GM18505 (cell line): ENCODE measurements around the gene TCF4.

ENCODE experiments used
- ATAC-seq: cut with Tn5 transposase; IDR thresholded peaks from one replicate; pipeline ENCODE4 v1.9.1; 2021; ENCODE audit not compliant: unreplicated experiment
- POLR2A ChIP-seq: IDR thresholded peaks from 4 replicates; pipeline ENCODE4 v1.6.1; 2011; ENCODE audit warnings: borderline replicate concordance; ENCODE audit not compliant: insufficient read depth, insufficient read length; ENCODE audit errors: extremely low read depth

TCF4 gene

DNA sequence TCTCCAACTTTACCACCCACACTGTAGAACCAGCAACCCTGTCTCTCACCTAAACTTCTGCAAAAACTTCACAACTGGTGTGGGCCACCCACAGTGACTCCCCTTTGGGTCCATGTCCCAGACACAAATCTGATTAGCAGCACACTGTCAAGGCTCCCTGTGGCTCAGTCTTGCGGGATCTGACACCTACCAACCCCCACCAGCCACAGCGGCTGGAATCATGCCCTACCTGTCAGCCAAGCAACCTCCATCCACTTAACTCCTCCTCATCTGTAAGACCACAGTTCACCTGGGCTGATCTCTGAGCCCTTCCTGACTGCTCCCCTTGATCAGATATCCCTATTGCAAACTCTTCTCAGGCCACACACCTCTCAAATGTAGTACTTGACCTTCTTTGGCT is 14.6 kb downstream of the TCF4 start:
- ATAC-seq = no peak
- TF ChIP-seq POLR2A = no peak

DNA sequence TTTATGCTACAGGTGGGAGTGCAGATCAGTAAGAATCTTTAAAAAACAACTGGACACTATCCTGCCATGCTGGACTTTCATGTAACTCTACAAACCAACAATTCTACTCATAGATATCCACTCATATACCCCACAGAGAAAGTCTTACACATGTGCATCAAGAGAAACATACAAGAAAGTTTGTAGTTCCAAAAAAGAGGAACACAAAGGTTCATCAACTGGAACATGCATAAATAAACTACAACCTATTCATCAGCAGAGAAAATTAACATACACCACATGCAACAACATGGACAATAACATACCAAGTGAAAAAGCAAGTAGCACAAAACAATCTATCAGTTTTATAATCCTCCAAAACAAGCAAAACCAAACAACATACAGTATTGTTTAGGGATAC is 17.0 kb downstream of the TCF4 start:
- no peak for TF ChIP-seq POLR2A
- ATAC-seq = no peak

DNA sequence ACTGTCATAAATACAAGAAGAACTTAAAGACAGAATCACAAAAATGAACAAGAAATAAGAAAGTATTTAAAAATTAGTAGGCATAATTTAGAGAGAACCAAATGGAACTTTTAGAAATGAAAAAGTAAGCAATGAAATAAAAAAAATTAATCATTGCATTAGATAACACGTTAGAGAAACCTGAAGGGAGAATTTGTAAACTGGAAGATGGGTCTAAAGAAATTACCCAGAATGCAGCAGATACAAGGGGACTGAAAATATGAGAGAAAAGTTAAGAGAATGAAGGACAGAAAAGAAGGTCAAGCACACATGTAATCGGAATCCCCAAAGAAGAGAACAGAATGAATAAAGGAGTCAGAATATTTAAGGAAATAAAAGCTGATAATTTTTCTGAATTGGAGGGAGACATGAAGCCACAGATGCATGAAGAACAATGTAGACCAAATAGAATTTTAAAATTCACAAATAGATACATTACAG is 21.5 kb downstream of the TCF4 start:
- no peak for ATAC-seq
- TF ChIP-seq POLR2A = no peak

DNA sequence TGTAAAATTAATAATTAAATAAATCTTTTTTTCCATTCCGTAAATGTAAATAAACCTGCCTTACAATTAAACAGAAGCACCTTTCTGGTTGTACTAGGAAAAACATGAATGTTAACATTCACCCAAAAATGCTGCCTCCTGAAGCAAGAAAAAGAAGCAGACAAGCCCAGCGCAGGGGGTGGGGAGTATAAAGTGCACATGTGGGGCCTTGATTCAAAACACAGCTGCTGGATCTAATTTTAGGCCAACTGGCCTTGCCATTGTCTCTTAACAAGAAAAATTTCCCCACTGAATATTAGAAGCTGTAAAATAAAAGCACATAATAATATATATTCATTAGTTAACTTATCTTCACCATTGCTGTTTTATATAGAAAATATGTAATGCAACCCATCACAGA is 28.3 kb downstream of the TCF4 start:
- no peak for TF ChIP-seq POLR2A
- no peak for ATAC-seq

DNA sequence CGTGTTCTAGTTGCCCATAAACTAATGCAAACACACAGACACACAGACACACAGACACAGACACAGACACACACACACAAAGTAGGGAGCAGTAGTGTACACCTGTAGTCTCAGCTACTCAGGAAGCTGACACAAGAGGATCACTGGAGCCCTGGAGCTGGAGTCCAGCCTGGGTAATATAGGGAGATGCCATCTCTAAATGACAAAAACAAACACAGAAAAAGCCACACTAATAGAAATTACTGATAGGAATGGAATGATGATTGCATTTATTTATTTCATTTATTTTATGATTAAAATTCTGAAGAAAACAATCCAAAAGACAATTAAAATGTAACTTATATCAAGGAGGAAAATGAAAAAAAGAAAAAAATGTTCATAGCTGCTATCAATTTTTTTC is 30.8 kb downstream of the TCF4 start:
- no peak for TF ChIP-seq POLR2A
- ATAC-seq = no peak

DNA sequence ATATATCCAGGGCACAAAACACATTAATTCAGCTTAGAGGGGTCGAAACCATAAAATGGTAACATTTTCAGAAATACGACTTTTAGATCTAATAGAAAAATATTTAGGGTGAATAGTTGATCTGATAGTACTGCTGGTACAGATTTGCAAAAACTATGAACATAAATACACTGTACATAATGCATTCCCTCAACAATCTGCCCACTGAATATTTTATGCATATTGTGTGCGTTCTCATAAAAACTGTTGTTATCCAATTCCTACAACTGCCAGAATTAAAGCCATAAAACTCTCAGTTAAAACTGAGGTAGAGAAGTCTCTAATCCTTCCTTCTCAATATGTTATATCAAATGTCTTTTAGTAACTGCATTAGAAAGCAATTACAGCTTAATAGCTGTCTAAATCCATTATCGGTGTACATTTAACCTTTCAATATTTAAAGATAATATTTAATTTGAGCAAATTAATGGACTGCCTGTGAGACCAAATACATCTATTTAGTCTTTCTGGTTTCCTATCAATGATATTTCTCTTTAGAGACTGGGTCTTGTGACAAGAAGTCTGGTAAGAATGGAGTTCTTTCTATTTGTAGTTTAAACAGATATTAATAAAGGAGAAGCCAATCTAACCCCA is 32.5 kb downstream of the TCF4 start:
- no peak for TF ChIP-seq POLR2A
- no peak for ATAC-seq

DNA sequence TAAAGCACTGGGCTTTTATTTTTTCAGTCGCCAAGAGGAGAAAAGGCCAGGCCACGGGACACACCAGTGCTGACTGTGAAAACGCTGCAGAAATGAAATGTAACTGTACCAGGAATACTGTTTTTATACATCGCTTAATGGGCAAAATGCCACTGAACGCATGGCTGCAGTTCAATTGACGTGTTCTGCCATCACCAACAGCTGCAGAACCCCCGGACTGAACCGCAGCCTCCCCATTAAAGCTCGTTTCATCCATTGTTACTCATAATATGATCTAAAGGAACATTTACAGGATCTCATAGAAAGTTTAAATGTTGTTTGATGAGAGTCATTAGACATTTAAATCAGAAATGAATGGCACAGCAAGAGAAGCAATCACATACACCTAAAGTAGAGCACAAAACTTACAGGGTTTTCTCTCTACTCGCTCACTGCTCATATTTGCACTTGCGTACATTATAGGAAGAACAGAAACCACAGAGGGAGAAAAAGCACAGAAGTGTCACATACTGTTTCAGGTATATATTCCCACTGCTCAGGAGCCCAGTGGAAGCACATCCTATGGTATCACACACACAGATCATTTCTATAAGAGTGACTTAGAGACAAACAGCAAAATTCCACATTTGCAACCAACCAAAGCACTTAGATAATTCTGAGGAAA is 35.3 kb downstream of the TCF4 start:
- TF ChIP-seq POLR2A = no peak

DNA sequence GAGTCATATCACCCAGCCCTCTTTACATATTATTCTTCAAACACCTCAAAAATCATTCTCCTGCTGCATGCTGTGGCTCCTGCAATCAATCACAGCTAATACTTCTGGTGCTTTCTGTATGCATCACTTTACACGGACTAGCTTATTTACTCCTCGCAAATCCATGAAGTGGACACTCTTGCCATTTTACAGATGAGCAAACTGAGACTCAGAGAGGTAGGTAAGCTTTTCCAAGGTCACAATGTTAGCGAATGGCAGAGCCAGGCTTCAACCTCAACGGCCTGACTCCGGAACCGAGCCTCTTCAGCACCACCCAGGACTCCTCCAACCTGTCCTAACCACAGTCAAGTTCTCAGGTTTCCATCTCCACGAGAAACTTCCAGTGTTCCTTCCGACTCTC is 36.8 kb downstream of the TCF4 start:
- no peak for TF ChIP-seq POLR2A
- no peak for ATAC-seq

More for the DNA sequence above, 35.3 kb downstream of the TCF4 start:
- ATAC-seq = no peak

DNA sequence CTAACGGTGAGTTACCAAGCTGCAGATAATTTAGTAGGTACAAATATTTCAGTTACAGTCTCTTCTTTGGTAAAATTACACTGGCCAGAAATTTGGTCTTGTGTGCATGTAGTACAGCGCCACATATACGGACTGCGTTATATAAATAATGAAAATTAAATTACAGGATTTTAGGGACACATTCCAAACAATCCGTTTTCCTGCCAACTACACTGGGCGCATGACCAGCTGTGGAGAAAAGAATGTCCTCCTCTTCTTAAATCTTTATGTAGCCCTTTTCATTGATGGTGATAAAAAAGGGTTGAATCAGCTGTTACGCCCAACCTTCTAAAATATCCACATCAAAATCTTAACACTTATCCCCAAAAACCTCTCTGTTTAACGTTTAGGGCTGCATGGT is 37.5 kb downstream of the TCF4 start:
- no peak for TF ChIP-seq POLR2A

DNA sequence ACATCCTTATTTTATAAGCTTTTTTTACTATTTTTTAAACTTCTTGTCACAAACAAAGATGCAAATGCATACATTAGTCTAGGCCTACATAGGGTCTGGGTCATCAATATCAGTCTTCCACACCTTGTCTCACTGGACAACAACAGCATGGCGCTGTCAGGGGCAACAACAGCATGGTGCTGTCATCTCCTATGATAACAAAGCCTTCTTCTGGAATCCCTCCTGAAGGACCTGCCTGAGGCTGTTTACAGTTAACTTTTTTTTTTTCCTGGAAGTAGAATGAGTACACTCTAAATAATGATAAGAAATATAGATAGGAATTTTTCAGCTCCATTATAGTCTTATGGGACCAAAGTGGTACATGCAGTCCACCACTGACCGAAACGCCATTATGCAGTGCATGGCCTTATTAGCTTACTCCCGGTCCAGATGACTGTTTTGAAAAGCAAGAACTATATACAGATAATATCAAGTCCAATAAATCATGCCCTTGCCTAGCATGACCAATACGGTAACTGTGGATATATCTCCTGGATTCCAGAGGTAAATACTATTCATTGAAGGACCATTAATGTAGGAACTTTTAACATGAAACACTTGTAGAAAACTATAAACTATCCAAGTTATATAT is 38.4 kb downstream of the TCF4 start:
- TF ChIP-seq POLR2A = no peak
- no peak for ATAC-seq

More for the DNA sequence above, 37.5 kb downstream of the TCF4 start:
- no peak for ATAC-seq

DNA sequence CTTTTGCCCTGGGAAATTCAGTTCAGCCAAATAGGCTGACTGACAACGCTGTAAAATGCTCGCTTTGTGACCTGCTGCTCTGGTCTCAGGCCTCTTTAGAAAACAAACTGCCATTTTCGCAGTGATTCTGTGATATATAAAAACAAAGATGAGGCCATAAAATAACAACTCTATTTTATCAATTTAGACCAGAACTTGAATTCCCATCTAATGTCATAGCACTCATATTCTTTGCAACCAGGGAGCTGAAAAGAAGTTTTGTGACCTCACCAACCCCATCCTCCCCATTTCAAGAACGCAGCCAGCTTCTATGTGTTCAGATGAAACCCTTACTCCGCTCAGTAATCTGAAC is 40.3 kb downstream of the TCF4 start:
- no peak for TF ChIP-seq POLR2A
- ATAC-seq = no peak

DNA sequence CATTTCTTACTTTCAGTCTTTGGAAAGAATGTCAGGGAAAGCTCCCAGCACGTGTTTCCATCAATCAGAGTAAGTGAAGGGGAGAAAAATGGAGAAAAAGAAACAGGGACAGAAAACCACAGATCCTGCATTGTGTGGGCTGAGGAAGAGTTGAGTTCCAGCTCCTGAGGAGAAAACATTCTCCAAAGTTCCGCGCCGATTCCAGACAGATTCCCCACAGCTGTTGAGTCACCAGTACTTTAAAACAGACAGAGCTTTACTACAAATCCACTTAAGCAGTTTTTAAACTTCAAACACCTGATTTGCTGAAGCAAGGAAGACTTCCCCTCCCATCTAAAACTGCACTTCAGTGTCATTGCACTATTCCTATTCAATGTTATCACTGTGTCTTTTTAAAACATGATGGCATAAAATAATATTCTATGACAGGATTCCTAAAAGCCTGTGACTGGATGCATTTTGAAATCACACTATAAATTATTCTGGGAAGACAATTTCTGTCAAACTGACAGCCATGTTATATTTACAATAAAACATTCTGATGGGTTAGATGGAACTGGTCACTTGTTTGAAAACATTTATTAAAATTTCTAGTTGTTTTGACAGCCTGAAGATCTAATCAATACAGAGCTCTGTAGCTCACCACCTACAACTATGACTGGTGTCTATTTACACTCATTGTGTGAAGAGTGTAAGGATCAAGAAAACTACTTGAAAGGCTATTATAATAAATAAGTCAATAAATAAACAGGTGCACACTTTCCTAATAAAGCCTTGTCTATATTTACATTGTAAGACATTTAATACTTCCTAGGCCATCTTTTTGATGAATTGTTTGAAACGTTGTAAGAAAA is 40.9 kb downstream of the TCF4 start:
- no peak for TF ChIP-seq POLR2A
- no peak for ATAC-seq

DNA sequence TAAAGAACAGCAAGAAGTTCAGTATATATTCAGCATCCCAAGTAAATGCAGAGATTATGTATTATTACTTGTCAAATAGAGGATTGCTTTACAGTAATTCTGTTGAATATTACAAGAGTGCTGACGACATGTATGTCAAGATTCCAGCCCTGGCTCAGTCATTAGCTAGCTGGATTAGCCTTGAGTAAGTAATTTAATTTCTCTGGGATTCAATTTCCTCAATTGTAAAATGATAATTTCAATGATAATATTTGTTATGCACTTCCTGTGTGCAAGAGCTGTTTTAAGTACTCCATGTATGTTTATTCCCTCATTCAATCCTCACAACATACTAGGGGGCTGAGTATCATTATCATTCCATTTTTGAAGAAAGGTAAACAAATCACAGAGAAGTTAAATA is 44.0 kb downstream of the TCF4 start:
- no peak for TF ChIP-seq POLR2A
- ATAC-seq = no peak
